Keratinocyte (primary cell): Measurements from ENCODE around the gene MS4A6E. TPM values are rescaled to one million over a fixed set of nuclear protein-coding genes. Genes with fewer than 3 reads are reported as not detected.

Experiments used
- DNase-seq: peaks from one replicate; pipeline ENCODE4 v3.0.0-alpha.2; 2011; ENCODE audit warnings: low read depth, missing footprints, low spot score
- FAIRE-seq: peaks from 2 replicates; lab custom pipeline; 2011; peaks lifted over from hg19 to GRCh38; lab: Jason Lieb, UNC
- H2AFZ ChIP-seq: 2 replicates; pipeline ENCODE4 v1.6.0; 2012; ENCODE audit warnings: low read length, control low read depth, inconsistent platforms; ENCODE audit not compliant: control insufficient read depth
- H3K27ac ChIP-seq: 2 replicates; pipeline ENCODE4 v1.5.1; 2011; ENCODE audit warnings: low read length; ENCODE audit not compliant: control insufficient read depth, insufficient read depth
- H3K27me3 ChIP-seq: 3 replicates; pipeline ENCODE4 v1.6.0; 2011; ENCODE audit warnings: low read length; ENCODE audit not compliant: control insufficient read depth, insufficient read depth; ENCODE audit errors: extremely low read depth
- H3K36me3 ChIP-seq, 2 experiments: 2 replicates in 1 of 2; 3 replicates in 1 of 2; pipeline ENCODE4 v1.5.1; 2011; ENCODE audit warnings: low read length in 2 of 2, mild to moderate bottlenecking in 1 of 2; ENCODE audit not compliant: control insufficient read depth in 2 of 2, insufficient read depth in 2 of 2; ENCODE audit errors: extremely low read depth in 1 of 2
- H3K4me1 ChIP-seq: 3 replicates; pipeline ENCODE4 v1.5.1; 2011; ENCODE audit warnings: low read length; ENCODE audit not compliant: control insufficient read depth, insufficient read depth; ENCODE audit errors: extremely low read depth
- H3K4me2 ChIP-seq: 3 replicates; pipeline ENCODE4 v1.6.0; 2011; ENCODE audit warnings: low read depth, low read length; ENCODE audit not compliant: control insufficient read depth, insufficient read depth; ENCODE audit errors: extremely low read depth
- H3K4me3 ChIP-seq, 3 experiments: fragments of 200-600 bp in 1 of 3; sonication (generic) in 1 of 3; 2 replicates in 2 of 3; 3 replicates in 1 of 3; pipeline ENCODE4 v1.5.1; 2011 to 2016; ENCODE audit warnings: low read length in 3 of 3, mild to moderate bottlenecking in 3 of 3, control low read depth in 2 of 3, inconsistent platforms in 1 of 3, low read depth in 1 of 3, mixed read lengths in 1 of 3, mixed run types in 1 of 3, moderate library complexity in 1 of 3; ENCODE audit not compliant: control insufficient read depth in 2 of 3, insufficient read depth in 2 of 3; ENCODE audit errors: extremely low read depth in 1 of 3
- H3K79me2 ChIP-seq: 2 replicates; pipeline ENCODE4 v1.6.0; 2012; ENCODE audit warnings: low read length; ENCODE audit not compliant: control insufficient read depth, insufficient read depth
- H3K9ac ChIP-seq: 3 replicates; pipeline ENCODE4 v1.6.0; 2011; ENCODE audit warnings: low read length; ENCODE audit not compliant: control insufficient read depth, insufficient read depth; ENCODE audit errors: extremely low read depth
- H3K9me1 ChIP-seq: 3 replicates; pipeline ENCODE4 v1.6.0; 2011; ENCODE audit warnings: low read length; ENCODE audit not compliant: control insufficient read depth, insufficient read depth; ENCODE audit errors: extremely low read depth
- H3K9me3 ChIP-seq: 2 replicates; pipeline ENCODE4 v1.5.1; 2012; ENCODE audit warnings: low read depth, low read length; ENCODE audit not compliant: control insufficient read depth
- H4K20me1 ChIP-seq: 3 replicates; pipeline ENCODE4 v1.6.0; 2011; ENCODE audit warnings: low read length; ENCODE audit not compliant: control insufficient read depth, insufficient read depth; ENCODE audit errors: extremely low read depth
- EZH2 ChIP-seq: IDR thresholded peaks from one replicate; pipeline ENCODE4 v1.6.1; 2012; ENCODE audit warnings: inconsistent platforms, mild to moderate bottlenecking, low read length, moderate library complexity
- dilution Hi-C: fragments of 300-500 bp; cut with MboI; formaldehyde crosslinking; loops from one replicate; pipeline ENCODE4 v1.7.0; 2020; ENCODE audit warnings: low sequenced_read_pairs; ENCODE audit not compliant: extremely low pct_ligation_motif_present
- polyA plus RNA-seq, 5 experiments: library from polyadenylated mRNA; depleted of rRNA in 3 of 5; stranded (reverse) in 3 of 5; stranded (forward) in 1 of 5; unstranded in 1 of 5; fragments of >200 nt; gene quantifications; 1 replicate in 1 of 5; 2 replicates in 3 of 5; 3 replicates in 1 of 5; pipeline versions ENCODE4 v1.2.1 to v1.2.3, GENCODE V29; 2011 to 2012; ENCODE audit warnings: missing spikeins in 2 of 5, low read depth in 1 of 5, low replicate concordance in 1 of 5
- TF ChIP-seq, protein P1 (sequence below), 3 experiments: IDR thresholded peaks in 1 of 3; conservative IDR thresholded peaks in 1 of 3; optimal IDR thresholded peaks in 1 of 3; 2 replicates in 2 of 3; 3 replicates in 1 of 3; pipeline versions ENCODE3 to v1.5.1; 2011; ENCODE audit warnings: low read length in 3 of 3, mild to moderate bottlenecking in 3 of 3, moderate library complexity in 2 of 3, control low read depth in 1 of 3, inconsistent platforms in 1 of 3; ENCODE audit not compliant: insufficient read depth in 2 of 3; ENCODE audit errors: extremely low read depth in 1 of 3

Gene MS4A6E
- polyA plus RNA-seq, 1 donor (not counting 4 experiments of a cell fraction or from before 2014, with no cell fraction given), result not detected

DNA sequence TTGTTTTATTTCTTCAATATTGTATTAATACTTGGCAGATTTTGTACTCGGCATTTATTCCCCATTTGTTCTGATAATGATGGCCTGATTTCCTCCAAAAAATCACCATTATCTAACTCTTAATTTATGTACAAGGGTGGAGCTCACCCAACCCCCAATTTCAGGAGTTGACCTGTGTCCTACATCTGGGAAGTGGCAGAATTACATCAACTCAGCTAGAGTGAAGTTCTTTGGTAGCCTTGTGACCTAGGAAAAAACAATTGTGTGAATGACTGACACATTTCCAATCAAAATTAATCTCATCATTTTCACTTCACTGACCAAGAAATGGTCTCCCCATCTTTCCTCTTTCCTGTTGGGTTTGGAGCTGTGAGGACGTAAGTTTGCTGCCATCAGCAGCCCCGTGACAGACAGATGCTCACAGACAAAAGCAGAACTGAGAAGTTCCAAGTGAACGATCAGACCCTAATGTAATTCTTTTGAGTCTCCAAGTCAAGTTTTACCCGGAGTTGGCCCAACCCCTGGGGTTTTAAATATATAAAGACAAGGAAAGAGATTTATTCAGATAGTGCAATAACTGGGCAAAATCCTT lies 16.6 kb upstream of the MS4A6E start:
- TF ChIP-seq EZH2, result no peak
- TF ChIP-seq, protein P1, sequence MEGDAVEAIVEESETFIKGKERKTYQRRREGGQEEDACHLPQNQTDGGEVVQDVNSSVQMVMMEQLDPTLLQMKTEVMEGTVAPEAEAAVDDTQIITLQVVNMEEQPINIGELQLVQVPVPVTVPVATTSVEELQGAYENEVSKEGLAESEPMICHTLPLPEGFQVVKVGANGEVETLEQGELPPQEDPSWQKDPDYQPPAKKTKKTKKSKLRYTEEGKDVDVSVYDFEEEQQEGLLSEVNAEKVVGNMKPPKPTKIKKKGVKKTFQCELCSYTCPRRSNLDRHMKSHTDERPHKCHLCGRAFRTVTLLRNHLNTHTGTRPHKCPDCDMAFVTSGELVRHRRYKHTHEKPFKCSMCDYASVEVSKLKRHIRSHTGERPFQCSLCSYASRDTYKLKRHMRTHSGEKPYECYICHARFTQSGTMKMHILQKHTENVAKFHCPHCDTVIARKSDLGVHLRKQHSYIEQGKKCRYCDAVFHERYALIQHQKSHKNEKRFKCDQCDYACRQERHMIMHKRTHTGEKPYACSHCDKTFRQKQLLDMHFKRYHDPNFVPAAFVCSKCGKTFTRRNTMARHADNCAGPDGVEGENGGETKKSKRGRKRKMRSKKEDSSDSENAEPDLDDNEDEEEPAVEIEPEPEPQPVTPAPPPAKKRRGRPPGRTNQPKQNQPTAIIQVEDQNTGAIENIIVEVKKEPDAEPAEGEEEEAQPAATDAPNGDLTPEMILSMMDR (optimal IDR thresholded peaks at IDR 0.05 in 1 of 3, IDR thresholded peaks at IDR 0.05 in 1 of 3, conservative IDR thresholded peaks at IDR 0.05 in 1 of 3; ENCODE audit: extremely low read depth in 1 of 3, insufficient read depth in 2 of 3, low read length in 3 of 3), result no peak
- H3K36me3 ChIP-seq, result no peaks in the 10 kb centered on the region
- no peak overlapping the region for H2AFZ ChIP-seq
- H4K20me1 ChIP-seq, result no peaks in the 10 kb centered on the region
- H3K4me2 ChIP-seq, result no peak overlapping the region
- H3K4me1 ChIP-seq, result no peaks in the 10 kb centered on the region
- H3K27ac ChIP-seq, result no peak overlapping the region
- H3K4me3 ChIP-seq, result no peak overlapping the region
- no peaks in the 10 kb centered on the region for H3K79me2 ChIP-seq
- dilution Hi-C loops, result no loop called here
- H3K27me3 ChIP-seq, result no peaks in the 10 kb centered on the region
- no peak overlapping the region for H3K9ac ChIP-seq
- H3K9me3 ChIP-seq, result no peaks in the 10 kb centered on the region
- no peaks in the 10 kb centered on the region for H3K9me1 ChIP-seq
- DNase-seq, result no peak
- no peak for FAIRE-seq

DNA sequence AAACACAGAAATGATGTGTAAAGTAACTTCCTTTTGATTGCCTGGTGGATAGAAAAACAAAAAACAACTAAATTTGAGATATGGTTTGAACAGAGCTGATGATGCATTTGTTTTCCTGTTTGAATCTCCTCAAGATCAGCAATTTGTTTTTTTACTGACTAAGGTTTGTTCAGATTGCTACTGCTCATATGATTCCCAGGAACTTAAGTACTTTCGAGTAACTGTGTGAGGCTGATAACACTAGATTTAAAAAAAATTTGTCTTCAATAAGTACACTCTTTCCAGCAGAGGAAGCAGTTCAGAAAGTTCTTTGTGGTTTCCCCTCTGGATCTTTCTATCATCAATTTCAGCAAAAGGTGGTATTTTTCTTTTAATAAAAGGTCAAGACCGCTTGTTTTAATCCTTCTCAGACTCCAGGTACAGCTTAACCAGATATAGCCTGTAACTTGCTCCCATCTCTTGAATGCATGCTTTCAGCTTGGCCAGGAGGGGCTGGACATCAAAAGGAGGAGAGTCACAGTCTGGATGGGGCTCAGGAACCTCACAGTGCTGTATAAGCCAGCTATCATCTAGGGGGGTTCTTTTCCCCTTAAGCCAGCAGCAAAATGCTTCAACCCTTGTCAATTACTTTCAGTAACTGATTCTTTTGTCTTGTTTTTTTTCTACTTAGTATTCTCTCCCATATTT lies 12.3 kb upstream of the MS4A6E start:
- Histone ChIP-seq H3K36me3 (no peaks in the 10 kb centered on the region), H3K79me2 (no peaks in the 10 kb centered on the region), H3K9me1 (no peaks in the 10 kb centered on the region), H3K9ac (no peak overlapping the region), H2AFZ (no peak overlapping the region), H4K20me1 (no peaks in the 10 kb centered on the region), H3K27ac (no peak overlapping the region), H3K4me2 (no peak overlapping the region), H3K27me3 (no peaks in the 10 kb centered on the region), H3K4me3 (no peak overlapping the region), H3K4me1 (no peaks in the 10 kb centered on the region), H3K9me3 (peaks cover 2% of the 10 kb centered on the region)
- no peak for FAIRE-seq
- no peak for DNase-seq
- dilution Hi-C loops, result no loop called here
- TF ChIP-seq, protein P1 (optimal IDR thresholded peaks at IDR 0.05 in 1 of 3, IDR thresholded peaks at IDR 0.05 in 1 of 3, conservative IDR thresholded peaks at IDR 0.05 in 1 of 3; ENCODE audit: extremely low read depth in 1 of 3, insufficient read depth in 2 of 3, low read length in 3 of 3), result no peak
- no peak for TF ChIP-seq EZH2
